ENCODE results near the gene SPINK14.

DNA sequence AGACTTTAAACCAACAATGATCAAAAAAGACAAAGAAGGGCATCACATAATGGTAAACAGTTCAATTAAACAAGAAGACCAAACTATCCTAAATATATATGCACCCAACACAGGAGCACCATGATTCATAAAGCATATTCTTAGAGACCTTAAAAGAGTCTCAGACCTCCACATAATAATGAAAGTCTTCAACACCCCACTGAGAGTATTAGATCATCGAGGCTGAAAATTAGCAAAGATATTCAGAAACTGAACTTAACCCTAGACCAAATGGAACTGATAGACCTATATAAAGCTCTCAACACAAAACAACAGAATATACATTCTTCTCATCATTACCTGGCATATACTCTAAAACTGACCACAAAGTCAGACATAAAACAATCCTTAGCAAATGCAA lies 11.7 kb upstream of the SPINK14 start:
- TF ChIP-seq CTCF (IDR thresholded peaks at IDR 0.05) (no peak), POLR2A (IDR thresholded peaks at IDR 0.05; ENCODE audit: low read depth) (no peak)
